IMR-90 (cell line): ENCODE results near the gene MTA3. TPM values are rescaled to one million over a fixed set of nuclear protein-coding genes. Genes with fewer than 3 reads are reported as not detected.

Experiments used
- ATAC-seq: fragments of 200-7000 bp; cut with Tn5 transposase; 2 replicates; pipeline ENCODE4 v1.9.1; 2020; ENCODE audit warnings: low read depth, mild to moderate bottlenecking, moderate library complexity
- BruUV-seq: library from RNA; stranded (reverse); fragments of 400-500 nt; replicated peaks from 2 replicates; lab custom pipeline; 2021; lab: Mats Ljungman, UMichigan
- CTCF ChIA-PET: fragments of 300-600 bp; formaldehyde crosslinking; extraction: SDS; loops from one replicate; lab custom pipeline; 2021; ENCODE audit warnings: antibody characterized with exemption; lab: Yijun Ruan, JAX
- POLR2A ChIA-PET: fragments of 300-600 bp; sonication (Branson Sonifier 250); formaldehyde crosslinking; loops from one replicate; lab custom pipeline; 2022; ENCODE audit warnings: antibody characterized with exemption; ENCODE audit not compliant: unreplicated experiment; lab: Charles Lee
- DNase-seq: peaks from one replicate; pipeline ENCODE4 v3.0.0; 2013
- H2AFZ ChIP-seq: replicated peaks from 2 replicates; pipeline ENCODE3; 2013; ENCODE audit warnings: low read length, mild to moderate bottlenecking; ENCODE audit not compliant: poor library complexity
- H2AK5ac ChIP-seq: 2 replicates; pipeline ENCODE4 v1.6.1; 2013; ENCODE audit warnings: low read depth, low read length, inconsistent platforms
- H2AK9ac ChIP-seq: replicated peaks from 2 replicates; pipeline ENCODE3; 2013; ENCODE audit warnings: mild to moderate bottlenecking, low read depth, low read length, moderate library complexity; ENCODE audit not compliant: poor library complexity
- H2BK120ac ChIP-seq: 2 replicates; pipeline ENCODE4 v1.6.1; 2013; ENCODE audit warnings: low read depth, low read length, inconsistent platforms
- H2BK15ac ChIP-seq: 3 replicates; pipeline ENCODE4 v1.6.1; 2013; ENCODE audit warnings: low read depth, low read length, inconsistent platforms
- H2BK20ac ChIP-seq: 2 replicates; pipeline ENCODE4 v1.6.1; 2013; ENCODE audit warnings: low read depth, mild to moderate bottlenecking, inconsistent platforms, low read length, moderate library complexity
- H2BK5ac ChIP-seq: 2 replicates; pipeline ENCODE4 v1.6.1; 2013; ENCODE audit warnings: mild to moderate bottlenecking, low read depth, low read length, inconsistent platforms; ENCODE audit not compliant: poor library complexity, severe bottlenecking
- H3K14ac ChIP-seq: replicated peaks from 2 replicates; pipeline ENCODE4 v1.6.1; 2013; ENCODE audit warnings: low read depth, low read length, inconsistent platforms
- H3K18ac ChIP-seq: 2 replicates; pipeline ENCODE4 v1.6.1; 2013; ENCODE audit warnings: low read depth, low read length, control low read depth
- H3K23ac ChIP-seq: 2 replicates; pipeline ENCODE4 v1.6.1; 2013; ENCODE audit warnings: low read depth, low read length, inconsistent platforms
- H3K27ac ChIP-seq: 2 replicates; pipeline ENCODE4 v1.5.1; 2013; ENCODE audit warnings: mild to moderate bottlenecking, control low read depth, low read length; ENCODE audit not compliant: insufficient read depth
- H3K27me3 ChIP-seq: 2 replicates; pipeline ENCODE4 v1.6.1; 2013; ENCODE audit warnings: low read length; ENCODE audit not compliant: control insufficient read depth, insufficient read depth
- H3K36me3 ChIP-seq: 2 replicates; pipeline ENCODE4 v1.6.1; 2013; ENCODE audit warnings: low read length, mixed read lengths; ENCODE audit not compliant: control insufficient read depth, insufficient read depth
- H3K4ac ChIP-seq: 2 replicates; pipeline ENCODE4 v1.6.1; 2013; ENCODE audit warnings: low read depth, low read length, inconsistent platforms
- H3K4me1 ChIP-seq: 2 replicates; pipeline ENCODE4 v1.6.1; 2013; ENCODE audit warnings: low read length, mixed read lengths; ENCODE audit not compliant: control insufficient read depth, insufficient read depth
- H3K4me2 ChIP-seq: 2 replicates; pipeline ENCODE4 v1.6.1; 2013; ENCODE audit warnings: low read depth, mild to moderate bottlenecking, control low read depth, low read length, moderate library complexity
- H3K4me3 ChIP-seq: 2 replicates; pipeline ENCODE4 v1.5.1; 2013; ENCODE audit warnings: low read depth, mild to moderate bottlenecking, control low read depth, low read length, moderate library complexity; ENCODE audit not compliant: insufficient read depth
- H3K56ac ChIP-seq: 2 replicates; pipeline ENCODE4 v1.6.1; 2013; ENCODE audit warnings: low read length, inconsistent platforms; ENCODE audit not compliant: insufficient read depth; ENCODE audit errors: extremely low read depth
- H3K79me1 ChIP-seq, 2 experiments: 2 replicates each; pipeline ENCODE4 v1.6.1; 2013; ENCODE audit warnings: low read length in 2 of 2, inconsistent platforms in 1 of 2, low read depth in 1 of 2
- H3K9ac ChIP-seq: 2 replicates; pipeline ENCODE4 v1.6.1; 2013; ENCODE audit warnings: low read depth, low read length, control low read depth
- H3K9me1 ChIP-seq: 2 replicates; pipeline ENCODE4 v1.6.1; 2013; ENCODE audit warnings: low read length, inconsistent platforms; ENCODE audit not compliant: insufficient read depth
- H3K9me3 ChIP-seq: 2 replicates; pipeline ENCODE4 v1.6.1; 2013; ENCODE audit warnings: low read length; ENCODE audit not compliant: control insufficient read depth, insufficient read depth
- H4K20me1 ChIP-seq: 2 replicates; pipeline ENCODE4 v1.6.1; 2013; ENCODE audit warnings: low read length, inconsistent platforms; ENCODE audit not compliant: insufficient read depth
- H4K5ac ChIP-seq: 2 replicates; pipeline ENCODE4 v1.6.1; 2013; ENCODE audit warnings: mild to moderate bottlenecking, low read depth, low read length, control low read depth
- H4K8ac ChIP-seq, 2 experiments: 2 replicates each; pipeline ENCODE4 v1.6.1; 2013; ENCODE audit warnings: low read depth in 2 of 2, low read length in 2 of 2, control low read depth in 1 of 2, inconsistent platforms in 1 of 2
- H4K91ac ChIP-seq: 2 replicates; pipeline ENCODE4 v1.6.1; 2013; ENCODE audit warnings: low read depth, low read length, inconsistent platforms; ENCODE audit not compliant: insufficient read depth
- BHLHE40 ChIP-seq: fragments of 150-350 bp; IDR thresholded peaks from 2 replicates; pipeline ENCODE4 v1.6.1; 2016; ENCODE audit warnings: mild to moderate bottlenecking, low read depth, low read length
- CEBPB ChIP-seq: IDR thresholded peaks from 2 replicates; pipeline ENCODE4 v1.6.1; 2012; ENCODE audit warnings: low read depth, low read length, improper control_type of control experiment
- CHD1 ChIP-seq: IDR thresholded peaks from 2 replicates; pipeline ENCODE4 v1.6.1; 2012; ENCODE audit warnings: low read depth, low read length, improper control_type of control experiment
- FOS ChIP-seq: fragments of 150-350 bp; IDR thresholded peaks from 2 replicates; pipeline ENCODE4 v1.6.1; 2016; ENCODE audit warnings: low read depth, low read length
- MAFK ChIP-seq: IDR thresholded peaks from 2 replicates; pipeline ENCODE4 v1.6.1; 2012; ENCODE audit warnings: low read depth, low read length, improper control_type of control experiment
- MAZ ChIP-seq: IDR thresholded peaks from 2 replicates; pipeline ENCODE4 v1.6.1; 2012; ENCODE audit warnings: low read depth, mild to moderate bottlenecking, low read length, improper control_type of control experiment, moderate library complexity, borderline replicate concordance
- MXI1 ChIP-seq: IDR thresholded peaks from 2 replicates; pipeline ENCODE4 v1.6.1; 2012; ENCODE audit warnings: low read depth, mild to moderate bottlenecking, low read length, moderate library complexity, borderline replicate concordance
- NFE2L2 ChIP-seq: fragments of 150-350 bp; IDR thresholded peaks from 2 replicates; pipeline ENCODE4 v1.6.1; 2016; ENCODE audit warnings: low read depth, mild to moderate bottlenecking, low read length
- POLR2A ChIP-seq: IDR thresholded peaks from 2 replicates; pipeline ENCODE4 v1.6.1; 2012; ENCODE audit warnings: mild to moderate bottlenecking, low read depth, low read length
- RAD21 ChIP-seq: IDR thresholded peaks from 2 replicates; pipeline ENCODE4 v1.6.1; 2012; ENCODE audit warnings: low read length, improper control_type of control experiment
- RCOR1 ChIP-seq: IDR thresholded peaks from 2 replicates; pipeline ENCODE4 v1.6.1; 2012; ENCODE audit warnings: mild to moderate bottlenecking, low read length, improper control_type of control experiment; ENCODE audit not compliant: insufficient replicate concordance
- RFX5 ChIP-seq: IDR thresholded peaks from 2 replicates; pipeline ENCODE4 v1.8.0; 2012; ENCODE audit warnings: low read depth, mild to moderate bottlenecking, low read length, moderate library complexity
- SMC3 ChIP-seq: fragments of 150-350 bp; IDR thresholded peaks from 2 replicates; pipeline ENCODE4 v1.6.1; 2016; ENCODE audit warnings: low read depth, mild to moderate bottlenecking, antibody characterized with exemption, low read length, moderate library complexity
- WGBS, 2 experiments: methylation state at CpG; one replicate each; pipeline versions ENCODE4 v1.1.5 to v1.1.7; 2013; ENCODE audit warnings: missing lambda C conversion rate in 2 of 2; ENCODE audit not compliant: insufficient read length in 1 of 2; ENCODE audit errors: extremely low coverage in 2 of 2; 5-methylcytosine and 5-hydroxymethylcytosine counted together
- dilution Hi-C: fragments of 300-500 bp; cut with HindIII; formaldehyde crosslinking; loops from one replicate; pipeline ENCODE4 v1.14.3; 2018; ENCODE audit warnings: low sequenced_read_pairs; ENCODE audit not compliant: unreplicated experiment
- in situ Hi-C: fragments of 300-500 bp; cut with MboI; formaldehyde crosslinking; loops from 3 replicates; pipeline ENCODE4 v1.14.3; 2019; ENCODE audit warnings: low sequenced_read_pairs, inconsistent platforms, mixed read lengths
- intact Hi-C: fragments of 100-400 bp; cut with micrococcal nuclease; formaldehyde crosslinking; loops from 2 replicates; pipeline ENCODE4 v1.10.0; 2022
- polyA plus RNA-seq, 3 experiments: library from polyadenylated mRNA; depleted of rRNA; stranded (reverse); fragments of >200 nt; gene quantifications; 2 replicates each; pipeline ENCODE4 v1.2.3, GENCODE V29; 2012; ENCODE audit warnings: low replicate concordance in 1 of 3
- total RNA-seq: library from RNA; depleted of rRNA; stranded (reverse); fragments of >200 nt; gene quantifications from 2 replicates; pipeline ENCODE4 v1.2.3, GENCODE V29; 2012
- TF ChIP-seq, protein P1 (sequence below): fragments of 150-350 bp; IDR thresholded peaks from 2 replicates; pipeline ENCODE4 v1.6.1; 2016; ENCODE audit warnings: low read depth, mild to moderate bottlenecking, low read length, moderate library complexity, borderline replicate concordance
- TF ChIP-seq, protein P2 (sequence below): conservative IDR thresholded peaks from 2 replicates; pipeline ENCODE4 v1.5.1; 2012; ENCODE audit warnings: mild to moderate bottlenecking, low read depth, low read length, improper control_type of control experiment
- TF ChIP-seq, protein P3 (sequence below): fragments of 150-350 bp; IDR thresholded peaks from 2 replicates; pipeline ENCODE4 v1.6.1; 2017; ENCODE audit warnings: mild to moderate bottlenecking, antibody characterized with exemption, low read length, low read depth

The MTA3 gene
- total and polyA plus RNA-seq, 2 of the 4 experiments (the other 2 are of a cell fraction) = 31.9 to 34.3 TPM

DNA sequence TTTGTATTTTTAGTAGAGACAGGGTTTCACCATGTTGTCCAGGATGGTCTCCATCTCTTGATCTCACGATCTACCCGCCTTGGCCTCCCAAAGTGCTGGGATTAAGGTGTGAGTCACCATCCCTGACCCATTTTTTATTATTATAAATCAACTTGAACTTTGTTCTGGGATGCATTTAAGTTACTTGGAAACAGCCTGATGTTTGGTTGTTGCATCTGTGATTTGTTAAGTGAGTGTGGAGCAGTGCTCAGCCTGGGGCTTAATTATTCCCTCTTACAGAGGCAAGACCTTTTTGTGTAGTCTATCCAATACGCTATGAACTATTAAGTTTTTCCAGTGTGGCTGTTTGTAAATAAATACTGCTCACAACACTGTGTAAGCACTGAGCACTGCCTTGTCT is 32.6 kb downstream of the MTA3 start:
- H4K8ac ChIP-seq = no peak overlapping the region
- no peak overlapping the region for H3K4ac ChIP-seq
- no peak overlapping the region for H3K27ac ChIP-seq
- no peak overlapping the region for H2AK5ac ChIP-seq
- no peak overlapping the region for H2BK20ac ChIP-seq
- H3K9me1 ChIP-seq = 0 out of 2 replicates have a peak, but pooled peaks cover 3% of the 10 kb centered on the region
- H2BK15ac ChIP-seq = no peak overlapping the region
- H3K27me3 ChIP-seq = no peaks in the 10 kb centered on the region
- H2AFZ ChIP-seq = no peak overlapping the region
- TF ChIP-seq POLR2A = no peak
- TF ChIP-seq RAD21 = no peak
- TF ChIP-seq RCOR1 = no peak
- no peak for TF ChIP-seq SMC3
- TF ChIP-seq RFX5 = no peak
- TF ChIP-seq, protein P1, sequence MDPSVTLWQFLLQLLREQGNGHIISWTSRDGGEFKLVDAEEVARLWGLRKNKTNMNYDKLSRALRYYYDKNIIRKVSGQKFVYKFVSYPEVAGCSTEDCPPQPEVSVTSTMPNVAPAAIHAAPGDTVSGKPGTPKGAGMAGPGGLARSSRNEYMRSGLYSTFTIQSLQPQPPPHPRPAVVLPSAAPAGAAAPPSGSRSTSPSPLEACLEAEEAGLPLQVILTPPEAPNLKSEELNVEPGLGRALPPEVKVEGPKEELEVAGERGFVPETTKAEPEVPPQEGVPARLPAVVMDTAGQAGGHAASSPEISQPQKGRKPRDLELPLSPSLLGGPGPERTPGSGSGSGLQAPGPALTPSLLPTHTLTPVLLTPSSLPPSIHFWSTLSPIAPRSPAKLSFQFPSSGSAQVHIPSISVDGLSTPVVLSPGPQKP = no peak
- TF ChIP-seq CEBPB = no peak
- TF ChIP-seq, protein P2, sequence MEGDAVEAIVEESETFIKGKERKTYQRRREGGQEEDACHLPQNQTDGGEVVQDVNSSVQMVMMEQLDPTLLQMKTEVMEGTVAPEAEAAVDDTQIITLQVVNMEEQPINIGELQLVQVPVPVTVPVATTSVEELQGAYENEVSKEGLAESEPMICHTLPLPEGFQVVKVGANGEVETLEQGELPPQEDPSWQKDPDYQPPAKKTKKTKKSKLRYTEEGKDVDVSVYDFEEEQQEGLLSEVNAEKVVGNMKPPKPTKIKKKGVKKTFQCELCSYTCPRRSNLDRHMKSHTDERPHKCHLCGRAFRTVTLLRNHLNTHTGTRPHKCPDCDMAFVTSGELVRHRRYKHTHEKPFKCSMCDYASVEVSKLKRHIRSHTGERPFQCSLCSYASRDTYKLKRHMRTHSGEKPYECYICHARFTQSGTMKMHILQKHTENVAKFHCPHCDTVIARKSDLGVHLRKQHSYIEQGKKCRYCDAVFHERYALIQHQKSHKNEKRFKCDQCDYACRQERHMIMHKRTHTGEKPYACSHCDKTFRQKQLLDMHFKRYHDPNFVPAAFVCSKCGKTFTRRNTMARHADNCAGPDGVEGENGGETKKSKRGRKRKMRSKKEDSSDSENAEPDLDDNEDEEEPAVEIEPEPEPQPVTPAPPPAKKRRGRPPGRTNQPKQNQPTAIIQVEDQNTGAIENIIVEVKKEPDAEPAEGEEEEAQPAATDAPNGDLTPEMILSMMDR = no peak
- no peak for TF ChIP-seq FOS
- TF ChIP-seq CHD1 = no peak
- TF ChIP-seq NFE2L2 = no peak
- no peak for TF ChIP-seq MAFK
- TF ChIP-seq MAZ = no peak
- TF ChIP-seq, protein P3, sequence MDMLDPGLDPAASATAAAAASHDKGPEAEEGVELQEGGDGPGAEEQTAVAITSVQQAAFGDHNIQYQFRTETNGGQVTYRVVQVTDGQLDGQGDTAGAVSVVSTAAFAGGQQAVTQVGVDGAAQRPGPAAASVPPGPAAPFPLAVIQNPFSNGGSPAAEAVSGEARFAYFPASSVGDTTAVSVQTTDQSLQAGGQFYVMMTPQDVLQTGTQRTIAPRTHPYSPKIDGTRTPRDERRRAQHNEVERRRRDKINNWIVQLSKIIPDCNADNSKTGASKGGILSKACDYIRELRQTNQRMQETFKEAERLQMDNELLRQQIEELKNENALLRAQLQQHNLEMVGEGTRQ = no peak
- no peak for TF ChIP-seq MXI1
- TF ChIP-seq BHLHE40 = no peak
- peaks cover 4% of the 10 kb centered on the region; the same call in 1 of the 2 replicates for H3K36me3 ChIP-seq
- no peak overlapping the region for H3K14ac ChIP-seq
- H3K9me3 ChIP-seq = no peaks in the 10 kb centered on the region
- H4K91ac ChIP-seq = no peak overlapping the region
- H2AK9ac ChIP-seq = no peak overlapping the region
- BruUV-seq = no TSS peak
- H3K79me1 ChIP-seq = peaks cover 18 to 38% of the 10 kb centered on the region in 2 experiments
- no peak overlapping the region for H3K4me2 ChIP-seq
- POLR2A ChIA-PET = no interaction called here
- H3K23ac ChIP-seq = no peak overlapping the region
- in situ Hi-C loops (no loop called here), dilution Hi-C loops (no loop called here), intact Hi-C loops (no loop called here)
- H3K56ac ChIP-seq = no peak overlapping the region
- H3K18ac ChIP-seq = no peak overlapping the region
- no peak overlapping the region for H4K5ac ChIP-seq
- ATAC-seq (no peak), DNase-seq (peak; percentile 3)
- CTCF ChIA-PET = interaction anchor here (0.7 to 1.4 kb wide), 2 partner anchors 9 to 146 kb away, joined by 3 read pairs; no protein-coding TSS in a partner anchor
- H2BK5ac ChIP-seq = no peak overlapping the region
- WGBS, 2 experiments = no CpG with 5 or more reads among the region's 3 CpGs
- no peaks in the 10 kb centered on the region for H3K4me1 ChIP-seq
- H2BK120ac ChIP-seq = no peak overlapping the region
- H3K4me3 ChIP-seq = no peak overlapping the region
- H4K20me1 ChIP-seq = no peaks in the 10 kb centered on the region
- no peak overlapping the region for H3K9ac ChIP-seq
